ENCODE results near the gene HRH3.

The HRH3 gene

DNA sequence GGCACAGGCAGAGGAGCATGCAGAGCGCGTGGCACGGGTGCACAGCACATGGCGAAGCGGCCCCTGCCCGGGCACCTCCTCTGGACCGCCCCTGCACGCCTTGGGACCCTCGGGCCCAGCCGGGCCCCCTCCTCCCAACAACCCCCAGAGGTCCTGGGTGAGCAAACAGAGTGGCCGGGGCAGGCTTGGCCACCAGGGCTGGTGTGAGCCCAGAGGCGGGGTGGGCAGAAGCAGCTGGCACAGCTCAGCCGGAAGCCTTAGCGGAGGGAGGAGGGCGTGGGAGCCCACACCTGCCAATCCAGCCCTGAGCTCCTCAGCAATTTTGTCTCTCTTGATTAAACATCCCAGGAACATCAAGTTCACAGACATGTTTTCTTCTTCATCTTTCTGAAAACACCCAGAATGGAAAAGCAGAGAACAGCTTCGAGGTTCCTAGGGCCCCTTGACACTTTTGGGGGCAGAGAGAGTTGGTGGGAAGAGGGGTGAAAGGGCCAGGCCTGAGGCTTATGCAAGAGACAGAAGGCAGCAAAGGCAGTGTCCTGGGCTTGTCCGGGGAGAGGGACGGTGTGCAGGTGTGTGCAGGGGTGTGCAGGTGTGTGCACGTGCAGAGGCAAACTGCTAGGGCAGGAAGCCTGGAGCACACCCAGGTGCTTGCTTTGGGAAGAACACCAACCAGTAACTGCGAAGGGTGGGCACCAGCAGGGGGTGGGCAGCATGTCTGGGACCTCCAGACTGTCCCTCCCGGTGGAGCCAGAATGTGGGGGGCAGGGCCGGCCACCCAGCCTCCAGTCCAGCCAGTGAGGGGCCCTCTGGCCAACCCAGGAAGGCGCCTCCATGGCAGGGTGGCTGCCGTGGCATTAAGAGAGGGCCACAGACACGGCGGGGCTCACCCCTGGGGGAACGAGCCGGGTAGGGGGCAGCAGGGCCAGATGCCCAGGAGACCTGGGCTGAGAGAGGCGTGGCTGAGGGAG is 4.8 kb downstream of the HRH3 start:
- no peak for DNase-seq

DNA sequence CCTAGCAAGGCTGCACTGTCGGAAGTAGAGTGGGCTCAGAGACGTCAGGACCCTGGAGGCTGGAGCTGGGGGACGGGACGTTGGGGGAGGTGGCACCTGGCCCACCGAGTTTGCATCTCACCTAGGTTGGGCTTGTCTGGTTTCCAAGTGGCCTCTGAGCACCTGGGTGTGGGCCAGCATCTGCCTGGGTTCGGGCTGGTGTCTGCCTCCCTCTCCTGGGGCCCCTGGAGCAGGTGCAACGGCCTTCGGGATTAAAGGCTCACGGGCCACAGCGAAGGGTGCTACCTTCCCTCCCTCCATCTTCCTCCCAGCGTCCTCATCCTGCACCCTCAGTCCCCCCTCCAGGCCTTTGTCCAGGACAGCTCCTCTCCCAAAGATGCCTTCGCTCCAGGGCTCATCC is 6.0 kb downstream of the HRH3 start:
- DNase-seq: no peak

DNA sequence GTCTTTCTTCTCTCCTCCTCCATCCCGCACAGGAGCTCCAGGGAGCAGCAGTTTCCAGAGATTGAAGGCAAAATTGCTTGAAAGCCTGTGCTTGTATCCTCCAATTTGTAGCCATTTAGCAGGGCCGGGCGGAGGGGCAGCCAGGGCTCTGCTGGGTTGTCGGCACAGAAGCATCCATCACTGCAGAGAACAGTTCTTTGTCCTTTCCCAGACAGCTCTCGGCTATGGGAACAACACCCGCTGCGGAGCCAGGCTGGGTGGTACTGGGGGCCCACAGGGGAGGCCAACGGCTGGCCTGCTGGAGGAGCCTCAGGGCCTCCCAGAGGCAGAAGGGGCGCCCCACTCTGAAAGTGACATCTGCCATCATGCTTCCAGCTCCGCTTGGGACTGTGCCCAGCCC is 7.8 kb downstream of the HRH3 start:
- no peak for DNase-seq

- DNase-seq: no peak
Measured at GRCh38 chr20:62211769-62212288, 8.2 kb downstream of the HRH3 start.

GRCh38 chr20:62211216-62211615 is 8.9 kb downstream of the HRH3 start:
- no peak for DNase-seq

GRCh38 chr20:62210496-62210855 is 9.6 kb downstream of the HRH3 start:
- no peak for DNase-seq

DNA sequence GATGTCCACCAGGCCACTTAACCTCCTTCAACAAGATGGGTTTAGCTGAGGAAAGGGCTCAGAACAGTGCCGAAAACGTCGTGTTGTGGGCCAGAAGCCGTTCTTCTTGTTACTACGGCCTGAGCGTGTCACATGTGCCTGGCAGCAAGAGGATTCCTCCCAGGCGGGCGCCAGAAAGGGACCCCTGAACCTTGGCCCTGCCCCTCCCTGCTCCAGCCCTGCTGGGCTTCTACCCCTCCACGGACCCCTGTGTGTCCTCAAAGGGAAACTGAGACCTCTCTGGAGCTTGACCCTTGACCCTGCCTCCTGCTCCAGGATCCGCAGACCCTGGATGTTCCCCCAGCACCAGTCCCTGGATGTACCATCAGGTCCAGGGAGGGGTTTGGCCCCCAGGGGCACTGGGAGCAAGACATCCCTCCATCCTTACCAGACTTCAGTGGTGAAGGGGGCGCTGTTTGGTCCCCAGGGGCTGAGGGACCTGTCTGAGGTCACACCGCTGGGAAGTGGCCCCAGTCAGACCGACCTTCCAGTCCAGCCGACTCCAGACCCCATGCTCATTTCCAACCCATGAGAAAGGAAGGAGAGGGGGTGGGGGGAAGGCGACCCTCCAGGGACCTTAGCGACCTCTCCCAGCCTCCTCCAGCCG is 10.1 kb downstream of the HRH3 start:
- DNase-seq: no peak

- no peak for DNase-seq
Measured at GRCh38 chr20:62208795-62209755, 11.0 kb downstream of the HRH3 start.

GRCh38 chr20:62208061-62208794 is 11.8 kb downstream of the HRH3 start:
- DNase-seq: no peak

DNA sequence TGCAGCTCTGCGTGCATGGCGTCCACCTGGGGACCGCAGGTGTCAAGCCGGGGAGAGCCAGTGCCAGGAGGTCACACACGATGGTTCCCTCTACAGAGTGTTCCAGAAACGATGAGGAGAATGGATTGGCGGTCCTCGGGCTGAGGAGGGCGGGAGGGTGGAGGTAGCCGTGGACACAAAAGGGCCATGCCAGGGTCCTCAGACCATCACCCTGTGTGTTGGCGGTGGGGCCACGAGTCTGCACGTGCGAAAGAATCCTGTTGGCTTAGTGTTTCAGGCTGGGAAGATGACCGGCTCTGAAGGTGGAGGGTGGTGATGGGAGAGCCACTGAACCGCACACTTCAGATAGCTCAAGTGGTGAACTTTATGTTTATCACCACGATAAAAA is 13.7 kb downstream of the HRH3 start:
- no peak for DNase-seq

DNA sequence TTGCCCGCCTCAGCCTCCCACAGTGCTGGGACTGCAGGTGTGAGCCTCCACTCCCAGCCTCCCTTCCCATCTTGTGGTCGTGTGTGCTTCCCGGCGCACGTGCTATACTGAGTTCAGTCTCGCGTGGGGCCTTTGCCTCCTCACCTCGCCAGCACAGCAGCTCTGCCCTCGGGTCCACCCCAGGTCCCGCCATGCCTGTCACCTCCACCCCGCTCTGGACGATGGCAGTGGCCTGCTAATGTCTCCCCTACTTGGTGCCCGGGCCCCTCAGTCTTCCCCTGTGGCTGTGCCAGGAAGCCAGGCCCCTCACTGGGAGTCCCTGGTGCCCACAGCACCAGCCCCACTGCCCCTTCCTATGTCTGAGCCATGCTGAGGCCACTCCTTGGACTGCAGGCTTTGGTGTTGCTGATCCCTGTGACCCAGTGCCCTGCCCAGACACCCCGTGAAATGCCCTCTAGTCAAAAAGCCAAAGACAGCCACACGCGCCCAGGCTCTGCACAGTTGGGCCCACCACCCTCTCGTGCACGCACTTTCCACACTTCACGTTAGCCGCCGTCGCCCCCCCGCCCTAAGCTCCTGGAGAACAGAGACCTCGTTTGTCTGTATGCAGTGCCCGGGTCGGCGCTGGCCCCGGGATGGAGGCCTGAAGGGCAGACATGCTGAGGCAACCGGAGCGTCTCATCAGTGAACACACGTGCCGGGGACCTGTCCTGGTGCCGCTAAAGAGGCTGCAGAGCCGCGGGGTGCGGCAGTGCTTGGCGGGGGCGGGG is 14.3 kb downstream of the HRH3 start:
- DNase-seq: no peak

GRCh38 chr20:62203378-62204030 is 16.6 kb downstream of the HRH3 start:
- no peak for DNase-seq

- no peak for DNase-seq
Measured at GRCh38 chr20:62202676-62203377, 17.3 kb downstream of the HRH3 start.

DNA sequence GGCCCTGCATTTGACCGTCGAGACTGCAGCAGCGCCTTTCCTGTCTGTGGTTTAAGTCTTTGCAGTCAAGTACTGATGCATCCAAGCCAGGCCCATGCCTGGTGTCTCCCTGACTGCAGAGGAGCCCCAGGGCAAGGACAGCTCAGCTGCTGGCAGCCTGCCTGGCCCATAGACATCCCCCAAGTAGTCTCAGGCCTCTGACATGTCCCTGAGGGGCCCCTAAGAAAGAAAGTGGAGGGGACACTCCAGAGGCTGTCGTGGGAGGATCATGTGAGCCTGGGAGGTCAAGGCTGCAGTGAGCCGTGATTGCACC is 18.0 kb downstream of the HRH3 start:
- no peak for DNase-seq

DNA sequence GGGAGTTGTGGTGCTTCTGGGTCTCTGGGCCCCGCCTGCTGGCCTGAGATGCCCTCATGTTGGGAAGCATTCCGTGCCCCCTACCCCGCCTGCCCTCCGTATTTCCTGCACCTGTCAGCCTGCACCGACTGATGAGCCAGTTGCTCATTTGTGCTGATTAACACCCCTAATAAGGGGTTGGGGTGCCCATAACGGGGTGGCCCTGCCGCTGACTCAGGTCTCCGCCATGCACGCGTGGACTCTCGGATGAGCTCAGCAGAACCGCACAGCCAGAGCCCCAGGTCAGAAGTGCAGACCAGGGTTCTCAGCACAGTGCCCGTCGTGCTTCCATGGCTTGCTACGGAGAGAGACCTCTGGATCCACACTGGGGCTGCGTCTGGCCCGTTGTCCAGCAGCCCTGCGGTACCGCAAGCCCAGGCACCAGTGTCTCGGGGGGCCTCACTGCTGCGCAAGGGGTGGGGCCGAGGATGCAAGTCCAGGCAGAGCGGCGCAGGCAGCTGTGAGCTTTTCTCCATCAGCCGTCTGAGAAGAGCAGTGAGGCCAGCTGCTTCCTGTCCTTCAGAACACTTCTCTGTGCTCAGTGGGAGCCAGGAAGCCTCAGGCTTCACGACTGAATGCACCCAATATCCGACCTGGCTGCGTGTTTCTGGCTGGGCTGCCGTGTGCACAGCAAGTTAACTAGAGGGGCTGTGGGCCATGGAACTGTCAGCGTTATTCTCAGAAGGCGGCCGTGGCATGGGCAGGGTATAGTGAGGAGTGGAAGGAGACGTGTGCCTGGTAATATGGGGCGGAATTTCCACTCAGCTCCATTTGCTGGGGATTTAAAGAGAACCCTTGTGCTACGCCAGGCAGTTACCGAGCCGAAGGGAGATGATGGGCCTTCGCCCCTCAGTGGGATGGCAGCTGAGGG is 18.6 kb downstream of the HRH3 start:
- no peak for DNase-seq

- DNase-seq: no peak
Measured at GRCh38 chr20:62200491-62201172, 19.4 kb downstream of the HRH3 start.

DNA sequence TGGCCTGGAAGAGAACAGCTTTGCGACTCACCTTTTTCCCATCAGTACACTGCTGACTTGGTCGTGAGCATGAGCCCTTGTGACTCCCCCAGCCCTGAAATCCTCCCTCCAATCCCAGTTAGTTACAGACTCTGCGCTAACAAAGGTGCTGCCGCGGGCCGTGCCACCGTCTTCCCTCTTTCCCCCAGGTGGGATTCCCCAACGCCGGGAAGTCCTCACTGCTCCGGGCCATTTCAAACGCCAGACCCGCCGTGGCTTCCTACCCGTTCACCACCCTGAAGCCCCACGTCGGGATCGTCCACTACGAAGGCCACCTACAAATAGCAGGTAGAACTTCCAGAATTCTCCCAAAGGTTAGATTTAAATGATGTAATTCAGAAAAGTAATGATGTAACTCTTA is 21.1 kb downstream of the HRH3 start:
- DNase-seq: no peak

DNA sequence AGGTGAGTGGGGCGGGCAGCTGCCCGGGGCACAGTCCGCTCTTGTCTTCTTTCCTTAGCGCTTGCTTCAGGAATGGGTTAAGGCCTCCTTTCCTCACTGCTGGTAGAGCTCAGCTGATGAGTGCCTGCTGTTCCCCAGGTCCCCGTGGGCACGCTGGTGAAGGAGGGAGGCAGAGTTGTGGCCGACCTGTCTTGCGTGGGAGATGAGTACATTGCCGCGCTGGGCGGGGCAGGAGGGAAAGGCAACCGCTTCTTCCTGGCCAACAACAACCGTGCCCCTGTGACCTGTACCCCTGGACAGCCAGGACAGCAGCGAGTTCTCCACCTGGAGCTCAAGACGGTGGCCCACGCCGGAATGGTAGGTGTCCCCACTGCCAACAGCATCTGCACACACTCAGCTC is 21.6 kb downstream of the HRH3 start:
- no peak for DNase-seq

GRCh38 chr20:62197801-62198200 is 22.3 kb downstream of the HRH3 start:
- DNase-seq: no peak
